ENCODE results near the gene NR6A1.

GRCh38 chr9:124504530-124505005 lies 266.5 kb downstream of the NR6A1 start:
- TF ChIP-seq POLR2A (IDR thresholded peaks at IDR 0.05; ENCODE audit: low read depth, low read length) (no peak), POLR2AphosphoS5 (IDR thresholded peaks at IDR 0.05; ENCODE audit: low read depth, low read length) (no peak), TAF1 (IDR thresholded peaks at IDR 0.05; ENCODE audit: borderline replicate concordance, low read depth, low read length) (no peak)

All from GM12892 (cell line).